GM18868 (cell line): ENCODE results near the gene RAB28.

Experiments used
- ATAC-seq: cut with Tn5 transposase; IDR thresholded peaks from one replicate; pipeline ENCODE4 v1.9.1; 2021; ENCODE audit warnings: mild to moderate bottlenecking, moderate library complexity; ENCODE audit not compliant: unreplicated experiment

RAB28 gene

GRCh38 chr4:13323921-13324320, 160.2 kb downstream of the RAB28 start:
- no peak for ATAC-seq

- ATAC-seq, result no peak
Observed at GRCh38 chr4:13322681-13323101, 161.4 kb downstream of the RAB28 start.
